Lower leg skin (tissue), 4 donors: Measurements from ENCODE around the gene FBXL16. TPM values are rescaled to one million over a fixed set of nuclear protein-coding genes. Genes with fewer than 3 reads are reported as not detected.
A peak's percentile ranks its signal among the peaks of the same experiment; 100 is the strongest.

Experiments
- DNase-seq, 2 donors: peaks; one replicate each; pipeline ENCODE4 v3.0.0-alpha.2; 2019; ENCODE audit warnings: low spot score in 2 of 2
- H3K4me3 ChIP-seq: fragments of 200-600 bp; sonication (generic); 2 replicates; pipeline ENCODE4 v1.5.1; 2017; ENCODE audit warnings: mild to moderate bottlenecking, low read depth; ENCODE audit not compliant: poor library complexity, severe bottlenecking
- CTCF ChIP-seq, 3 donors: fragments of 450-650 bp; IDR thresholded peaks; one replicate each; pipeline ENCODE4 v1.5.1; 2016; ENCODE audit warnings: antibody characterized with exemption in 3 of 3, mild to moderate bottlenecking in 3 of 3, moderate library complexity in 2 of 3
- POLR2A ChIP-seq, 2 donors: fragments of 450-650 bp; IDR thresholded peaks; one replicate each; pipeline ENCODE4 v1.6.1; 2016 to 2017; ENCODE audit warnings: antibody characterized with exemption in 2 of 2, mild to moderate bottlenecking in 1 of 2, moderate library complexity in 1 of 2
- WGBS, 2 donors: methylation state at CpG; one replicate each; pipeline ENCODE4 v1.1.5; 2018; 5-methylcytosine and 5-hydroxymethylcytosine counted together
- intact Hi-C: fragments of 100-400 bp; cut with DNase I; formaldehyde crosslinking; loops from one replicate; pipeline ENCODE4 v1.15.0; 2023; ENCODE audit warnings: low total_unique reads
- total RNA-seq, 4 donors: library from RNA; depleted of rRNA; stranded (reverse); fragments of >200 nt; gene quantifications; one replicate each; pipeline ENCODE4 v1.1.0, GENCODE V29; 2016

FBXL16 gene
- total RNA-seq, 4 donors from 2014 or later: 18.3 to 33.6 (median 25.2) TPM

GRCh38 chr16:739560-740458 is 34.2 kb upstream of the FBXL16 start:
- TF ChIP-seq CTCF (IDR thresholded peaks at IDR 0.05): no peak
- DNase-seq: no peak
- WGBS, 2 donors: 44 to 51% methylated on average over 32 to 35 of the region's 38 CpGs
- peak overlapping the region; percentile 74 for H3K4me3 ChIP-seq
- intact Hi-C loops: no loop called here

- 95% methylated on average over 29 of the region's 29 CpGs for WGBS, 2 donors
- intact Hi-C loops: no loop called here
- no peak for DNase-seq
- H3K4me3 ChIP-seq: no peak overlapping the region
- TF ChIP-seq CTCF (IDR thresholded peaks at IDR 0.05) (no peak), POLR2A (IDR thresholded peaks at IDR 0.05) (no peak)
Observed at GRCh38 chr16:736936-737481, 31.4 kb upstream of the FBXL16 start.

GRCh38 chr16:735982-736453 is 30.4 kb upstream of the FBXL16 start:
- 87 to 93% methylated on average over 13 of the region's 13 CpGs for WGBS, 2 donors
- H3K4me3 ChIP-seq: no peak overlapping the region
- intact Hi-C loops: no loop called here

GRCh38 chr16:734981-735881 is 29.6 kb upstream of the FBXL16 start:
- WGBS, 2 donors: 93 to 94% methylated on average over 25 of the region's 25 CpGs
- no peak overlapping the region for H3K4me3 ChIP-seq
- intact Hi-C loops: no loop called here
- no peak for TF ChIP-seq CTCF (IDR thresholded peaks at IDR 0.05)
- no peak for TF ChIP-seq POLR2A (IDR thresholded peaks at IDR 0.05)
- no peak for DNase-seq

More at GRCh38 chr16:735982-736453, 30.4 kb upstream of the FBXL16 start:
- DNase-seq: no peak
- TF ChIP-seq POLR2A (IDR thresholded peaks at IDR 0.05) (no peak), CTCF (IDR thresholded peaks at IDR 0.05) (no peak)

- 89 to 91% methylated on average over 49 of the region's 49 CpGs for WGBS, 2 donors
- no peak for DNase-seq
- intact Hi-C loops: no loop called here
- no peak for TF ChIP-seq CTCF (IDR thresholded peaks at IDR 0.05)
- H3K4me3 ChIP-seq: no peak overlapping the region
Observed at GRCh38 chr16:734208-734980, 28.8 kb upstream of the FBXL16 start.
